Myocyte (in vitro differentiated cells): ENCODE measurements around the gene BBOF1. TPM values are rescaled to one million over a fixed set of nuclear protein-coding genes. Genes with fewer than 3 reads are reported as not detected.
"Not testable (repeated sequence)": the region's sequence is repeated elsewhere in the genome, so short reads cannot be mapped to it uniquely, and the experiment has no call there.

ENCODE experiments used
- DNase-seq: peaks from one replicate; pipeline ENCODE4 v3.0.0-alpha.2; 2012; ENCODE audit warnings: low read depth
- polyA plus RNA-seq: library from polyadenylated mRNA; unstranded; fragments of >200 nt; gene quantifications from one replicate; pipeline ENCODE4 v1.2.1, GENCODE V29; 2012; ENCODE audit warnings: missing spikeins
- total RNA-seq: library from RNA; depleted of rRNA; stranded (reverse); fragments of >200 nt; gene quantifications from 2 replicates; pipeline ENCODE4 v1.2.3, GENCODE V29; 2014

Gene BBOF1
- total RNA-seq, result 6.4 and 7.8 TPM in 2 replicates
- polyA plus RNA-seq, result 5.4 TPM

GRCh38 chr14:74018586-74019407, at the start of gene BBOF1, which contains the start of gene ENTPD5:
TSS of gene BBOF1 (plus strand) at chr14:74019349. CDS start at chr14:74019479, 130 bp downstream.
TSS of gene ENTPD5 (minus strand) at chr14:74019288. CDS start at chr14:73988102, 31,186 bp downstream.
- DNase-seq, result peak; percentile 88

- DNase-seq, result peak; percentile 82
Measured at GRCh38 chr14:73973497-73973896, 45.7 kb upstream of the BBOF1 start.

GRCh38 chr14:73976125-73976524, 43.0 kb upstream of the BBOF1 start:
- no peak for DNase-seq

- DNase-seq, result no peak
Measured at GRCh38 chr14:73977896-73978295, 41.3 kb upstream of the BBOF1 start.

GRCh38 chr14:73988065-73988464, 31.1 kb upstream of the BBOF1 start:
- no peak for DNase-seq

GRCh38 chr14:73988656-73989055, 30.5 kb upstream of the BBOF1 start:
- DNase-seq, result not testable (repeated sequence)

- no peak for DNase-seq
Measured at GRCh38 chr14:73991092-73991491, 28.1 kb upstream of the BBOF1 start.

GRCh38 chr14:73994926-73995325, 24.2 kb upstream of the BBOF1 start:
- DNase-seq, result not testable (repeated sequence)

- DNase-seq, result no peak
Measured at GRCh38 chr14:73995977-73996378, 23.2 kb upstream of the BBOF1 start.

GRCh38 chr14:73996731-73997107, 22.4 kb upstream of the BBOF1 start:
- no peak for DNase-seq

GRCh38 chr14:73997108-73997943, 21.8 kb upstream of the BBOF1 start:
- no peak for DNase-seq

GRCh38 chr14:73997944-73998447, 21.2 kb upstream of the BBOF1 start:
- DNase-seq, result no peak

- DNase-seq, result no peak
Measured at GRCh38 chr14:73998726-73999125, 20.4 kb upstream of the BBOF1 start.

- not testable (repeated sequence) for DNase-seq
Measured at GRCh38 chr14:74005664-74006063, 13.5 kb upstream of the BBOF1 start.

- DNase-seq, result no peak
Measured at GRCh38 chr14:74008843-74009499, 10.2 kb upstream of the BBOF1 start.

GRCh38 chr14:74014299-74014698, 4.8 kb upstream of the BBOF1 start:
- no peak for DNase-seq

GRCh38 chr14:74015176-74015575, 4.0 kb upstream of the BBOF1 start:
- DNase-seq, result no peak

GRCh38 chr14:74015963-74016362, 3.2 kb upstream of the BBOF1 start:
- no peak for DNase-seq

- DNase-seq, result peak; percentile 46
Measured at GRCh38 chr14:74018174-74018585, 969 bp upstream of the BBOF1 start.

GRCh38 chr14:74019408-74020137, 424 bp downstream of the BBOF1 start:
- peak; percentile 39 for DNase-seq

- no peak for DNase-seq
Measured at GRCh38 chr14:74022346-74022745, 3.2 kb downstream of the BBOF1 start.
